Natural killer cell treated with Interleukin-12 subunit alpha and Interleukin-12 subunit beta and Interleukin-15 and Interleukin-18, amount 100 ng/mL, for 72 hours (primary cell): Measurements from ENCODE around the gene MYH10. TPM values are rescaled to one million over a fixed set of nuclear protein-coding genes. Genes with fewer than 3 reads are reported as not detected.
A peak's percentile ranks its signal among the peaks of the same experiment; 100 is the strongest.
"Not testable (repeated sequence)": the region's sequence is repeated elsewhere in the genome, so short reads cannot be mapped to it uniquely, and the experiment has no call there.

Experiments used
- ATAC-seq, 2 donors: fragments of 150-1000 bp; cut with Tn5 transposase in 1 of 2; sonication (Bioruptor Pico), chemical (Tn5 transposase) in 1 of 2; 2 replicates each; pipeline ENCODE4 v1.10.0; 2021
- DNase-seq: peaks from one replicate; pipeline ENCODE4 v3.0.0; 2022; ENCODE audit warnings: low spot score
- H3K27ac Mint-ChIP-seq, 2 donors: 1 replicate in 1 of 2; 2 replicates in 1 of 2; pipeline ENCODE4 v1.8.0; 2022; ENCODE audit warnings: mixed read lengths in 2 of 2, mild to moderate bottlenecking in 1 of 2, moderate library complexity in 1 of 2
- H3K27me3 Mint-ChIP-seq, 2 donors: 1 replicate in 1 of 2; 2 replicates in 1 of 2; pipeline ENCODE4 v1.8.0; 2022; ENCODE audit warnings: mixed read lengths in 2 of 2
- H3K36me3 Mint-ChIP-seq: one replicate; pipeline ENCODE4 v1.8.0; 2022; ENCODE audit warnings: mixed read lengths
- H3K4me1 Mint-ChIP-seq, 2 donors: 1 replicate in 1 of 2; 2 replicates in 1 of 2; pipeline ENCODE4 v1.8.0; 2022; ENCODE audit warnings: low read depth in 2 of 2, mixed read lengths in 2 of 2, mild to moderate bottlenecking in 1 of 2
- H3K4me3 Mint-ChIP-seq: one replicate; pipeline ENCODE4 v1.8.0; 2022; ENCODE audit warnings: mixed read lengths
- H3K9me3 Mint-ChIP-seq: 2 replicates; pipeline ENCODE4 v1.8.0; 2022; ENCODE audit warnings: mixed read lengths
- total RNA-seq, 2 donors: library from RNA; stranded (reverse); gene quantifications; one replicate each; pipeline ENCODE4 v1.2.3, GENCODE V29; 2022

Gene MYH10
- total RNA-seq, 2 donors from 2014 or later: 1.9 TPM

- not testable (repeated sequence) for DNase-seq, H3K4me3 Mint-ChIP-seq, H3K4me1 Mint-ChIP-seq, H3K27ac Mint-ChIP-seq, H3K36me3 Mint-ChIP-seq, ATAC-seq, H3K9me3 Mint-ChIP-seq
- H3K27me3 Mint-ChIP-seq: peaks cover 4 to 11% of the 10 kb centered on the region in 2 donors
These were observed 90.5 kb downstream of the MYH10 start for GRCh38 chr17:8539976-8540375.

GRCh38 chr17:8537734-8538133, 92.8 kb downstream of the MYH10 start:
- Mint-ChIP-seq H3K4me1 (no peaks in the 10 kb centered on the region), H3K27ac (no peak overlapping the region), H3K4me3 (no peak overlapping the region), H3K27me3 (no peaks in the 10 kb centered on the region), H3K36me3 (no peaks in the 10 kb centered on the region), H3K9me3 (no peaks in the 10 kb centered on the region)
- DNase-seq (no peak), ATAC-seq (no peak)

GRCh38 chr17:8534498-8535188, 95.9 kb downstream of the MYH10 start:
- Mint-ChIP-seq H3K4me3 (no peak overlapping the region), H3K36me3 (no peaks in the 10 kb centered on the region), H3K9me3 (no peaks in the 10 kb centered on the region), H3K4me1 (no peaks in the 10 kb centered on the region), H3K27me3 (no peaks in the 10 kb centered on the region), H3K27ac (no peak overlapping the region)
- DNase-seq (no peak), ATAC-seq (no peak)

- H3K4me1 Mint-ChIP-seq: no peaks in the 10 kb centered on the region
- H3K27me3 Mint-ChIP-seq: peaks cover 0 to 8% of the 10 kb centered on the region in 2 donors
- H3K36me3 Mint-ChIP-seq: no peaks in the 10 kb centered on the region
- no peak overlapping the region for H3K4me3 Mint-ChIP-seq
- peak in 1 of 2 donors; percentile 32 for ATAC-seq
- DNase-seq: no peak
- H3K9me3 Mint-ChIP-seq: no peaks in the 10 kb centered on the region
- no peak overlapping the region for H3K27ac Mint-ChIP-seq
These were observed 98.5 kb downstream of the MYH10 start for GRCh38 chr17:8532021-8532420.

GRCh38 chr17:8522577-8522976, 107.9 kb downstream of the MYH10 start:
- Mint-ChIP-seq H3K4me1 (no peaks in the 10 kb centered on the region), H3K27me3 (no peaks in the 10 kb centered on the region), H3K36me3 (no peaks in the 10 kb centered on the region), H3K4me3 (no peak overlapping the region), H3K27ac (no peak overlapping the region), H3K9me3 (no peaks in the 10 kb centered on the region)
- ATAC-seq: no peak
- DNase-seq: no peak

- H3K9me3 Mint-ChIP-seq: no peaks in the 10 kb centered on the region
- no peaks in the 10 kb centered on the region for H3K27me3 Mint-ChIP-seq
- no peak overlapping the region for H3K4me3 Mint-ChIP-seq
- no peak for DNase-seq
- no peak for ATAC-seq
- no peaks in the 10 kb centered on the region for H3K36me3 Mint-ChIP-seq
- H3K4me1 Mint-ChIP-seq: no peaks in the 10 kb centered on the region
- H3K27ac Mint-ChIP-seq: no peak overlapping the region
These were observed 109.5 kb downstream of the MYH10 start for GRCh38 chr17:8520981-8521380.

GRCh38 chr17:8518850-8519249, 111.7 kb downstream of the MYH10 start:
- H3K27ac Mint-ChIP-seq: no peak overlapping the region
- H3K4me3 Mint-ChIP-seq: no peak overlapping the region

GRCh38 chr17:8518326-8518725, 112.2 kb downstream of the MYH10 start:
- Mint-ChIP-seq H3K27me3 (no peaks in the 10 kb centered on the region), H3K4me3 (no peak overlapping the region), H3K4me1 (no peaks in the 10 kb centered on the region), H3K36me3 (no peaks in the 10 kb centered on the region), H3K27ac (no peak overlapping the region), H3K9me3 (no peaks in the 10 kb centered on the region)
- ATAC-seq (no peak), DNase-seq (no peak)

More at GRCh38 chr17:8518850-8519249, 111.7 kb downstream of the MYH10 start:
- no peaks in the 10 kb centered on the region for H3K9me3 Mint-ChIP-seq
- H3K27me3 Mint-ChIP-seq: no peaks in the 10 kb centered on the region
- DNase-seq (no peak), ATAC-seq (no peak)
- no peaks in the 10 kb centered on the region for H3K36me3 Mint-ChIP-seq
- no peaks in the 10 kb centered on the region for H3K4me1 Mint-ChIP-seq

GRCh38 chr17:8514801-8515200, 115.7 kb downstream of the MYH10 start:
- DNase-seq (no peak), ATAC-seq (no peak)
- Mint-ChIP-seq H3K27ac (no peak overlapping the region), H3K4me1 (no peaks in the 10 kb centered on the region), H3K36me3 (no peaks in the 10 kb centered on the region), H3K27me3 (no peaks in the 10 kb centered on the region), H3K9me3 (no peaks in the 10 kb centered on the region), H3K4me3 (no peak overlapping the region)

- ATAC-seq: no peak
- no peaks in the 10 kb centered on the region for H3K27me3 Mint-ChIP-seq
- H3K27ac Mint-ChIP-seq: no peak overlapping the region
- DNase-seq: no peak
- H3K4me3 Mint-ChIP-seq: no peak overlapping the region
- H3K9me3 Mint-ChIP-seq: no peaks in the 10 kb centered on the region
- no peaks in the 10 kb centered on the region for H3K36me3 Mint-ChIP-seq
- no peaks in the 10 kb centered on the region for H3K4me1 Mint-ChIP-seq
These were observed 124.4 kb downstream of the MYH10 start for GRCh38 chr17:8506145-8506544.

- Mint-ChIP-seq H3K4me1 (no peaks in the 10 kb centered on the region), H3K36me3 (no peaks in the 10 kb centered on the region)
- ATAC-seq: no peak
These were observed 125.9 kb downstream of the MYH10 start for GRCh38 chr17:8504460-8505207.

GRCh38 chr17:8503807-8504206, 126.7 kb downstream of the MYH10 start:
- Mint-ChIP-seq H3K4me1 (no peaks in the 10 kb centered on the region), H3K27me3 (no peaks in the 10 kb centered on the region), H3K4me3 (no peak overlapping the region), H3K27ac (no peak overlapping the region), H3K36me3 (no peaks in the 10 kb centered on the region), H3K9me3 (no peaks in the 10 kb centered on the region)
- ATAC-seq (peak in 1 of 2 donors; percentile 16), DNase-seq (no peak)

More at GRCh38 chr17:8504460-8505207, 125.9 kb downstream of the MYH10 start:
- no peaks in the 10 kb centered on the region for H3K9me3 Mint-ChIP-seq
- H3K27ac Mint-ChIP-seq: no peak overlapping the region
- no peak overlapping the region for H3K4me3 Mint-ChIP-seq
- DNase-seq: no peak
- no peaks in the 10 kb centered on the region for H3K27me3 Mint-ChIP-seq

GRCh38 chr17:8503368-8503767, 127.2 kb downstream of the MYH10 start:
- DNase-seq (no peak), ATAC-seq (no peak)
- no peaks in the 10 kb centered on the region for H3K36me3 Mint-ChIP-seq
- no peak overlapping the region for H3K27ac Mint-ChIP-seq
- no peak overlapping the region for H3K4me3 Mint-ChIP-seq
- H3K9me3 Mint-ChIP-seq: no peaks in the 10 kb centered on the region
- H3K4me1 Mint-ChIP-seq: no peaks in the 10 kb centered on the region
- H3K27me3 Mint-ChIP-seq: no peaks in the 10 kb centered on the region

- ATAC-seq: no peak
- Mint-ChIP-seq H3K27ac (no peak overlapping the region), H3K27me3 (no peaks in the 10 kb centered on the region), H3K4me3 (no peak overlapping the region), H3K9me3 (no peaks in the 10 kb centered on the region), H3K4me1 (no peaks in the 10 kb centered on the region), H3K36me3 (no peaks in the 10 kb centered on the region)
- no peak for DNase-seq
These were observed 128.4 kb downstream of the MYH10 start for GRCh38 chr17:8502126-8502525.
